NCI-H748 treated with DMSO at 0.1 percent for 48 hours (cell line): ENCODE results near the gene MAP7.
"Not testable (repeated sequence)": the region's sequence is repeated elsewhere in the genome, so short reads cannot be mapped to it uniquely, and the experiment has no call there.

ENCODE experiments used
- DNase-seq: peaks from one replicate; lab custom pipeline; 2025; lab: John Stamatoyannopoulos, UW

The MAP7 gene

DNA sequence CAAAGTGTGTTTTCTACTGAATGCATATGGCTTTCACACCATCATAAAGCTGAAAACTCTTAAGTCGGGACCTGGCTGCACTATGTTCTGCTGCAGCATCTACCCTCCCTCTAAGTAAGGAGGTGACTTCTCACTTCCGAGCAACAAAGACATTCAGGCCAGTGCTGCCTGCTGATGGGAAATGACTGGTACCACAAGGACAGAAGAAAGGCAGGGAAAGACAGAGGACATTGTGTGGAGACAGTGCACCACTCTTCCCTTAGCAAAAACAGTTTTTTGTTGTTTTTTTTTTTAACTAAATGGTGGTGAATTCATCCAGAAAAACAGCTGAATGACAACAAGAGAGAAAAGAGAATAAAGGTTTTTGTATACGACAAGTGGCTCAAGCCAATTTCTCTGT lies 81.5 kb downstream of the MAP7 start:
- DNase-seq, result no peak

DNA sequence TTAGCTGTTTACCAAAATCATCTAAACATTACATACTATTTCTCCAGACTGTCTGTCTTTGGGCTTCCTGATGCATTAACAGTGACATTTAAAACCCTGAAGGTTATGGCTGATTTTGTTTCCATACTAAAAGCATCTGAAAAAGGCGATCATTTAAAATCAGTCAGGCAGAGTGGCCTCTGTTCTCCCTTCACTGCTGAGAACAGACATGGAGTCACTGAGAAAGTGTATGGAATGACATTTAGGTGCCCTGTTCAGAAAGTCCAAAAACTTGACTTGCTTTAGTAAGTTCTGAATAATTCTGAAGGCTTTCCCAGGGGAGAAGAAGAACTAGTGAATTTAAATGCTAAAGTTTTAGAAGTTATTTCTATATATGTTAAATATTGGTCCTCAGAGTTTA lies 83.0 kb downstream of the MAP7 start:
- DNase-seq, result no peak

DNA sequence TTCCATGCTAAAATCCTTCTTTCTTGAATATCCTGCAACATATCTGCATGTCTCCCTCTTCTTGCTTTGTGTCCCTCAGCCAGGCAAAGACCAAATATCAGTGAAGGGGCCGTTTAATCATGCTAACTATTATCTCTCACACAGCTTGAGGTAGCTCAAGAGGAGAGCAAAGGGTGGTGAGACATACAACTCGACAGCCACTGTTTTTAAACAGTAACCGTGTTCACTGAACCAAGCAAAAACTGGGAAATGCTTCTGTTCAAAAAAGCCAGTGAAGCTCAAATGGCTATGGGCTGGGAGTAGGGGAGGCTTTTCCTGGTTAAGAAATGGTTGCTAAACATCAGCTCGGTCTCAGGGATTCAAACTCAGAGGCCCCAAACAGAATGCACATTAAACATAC lies 83.4 kb downstream of the MAP7 start:
- DNase-seq, result no peak

DNA sequence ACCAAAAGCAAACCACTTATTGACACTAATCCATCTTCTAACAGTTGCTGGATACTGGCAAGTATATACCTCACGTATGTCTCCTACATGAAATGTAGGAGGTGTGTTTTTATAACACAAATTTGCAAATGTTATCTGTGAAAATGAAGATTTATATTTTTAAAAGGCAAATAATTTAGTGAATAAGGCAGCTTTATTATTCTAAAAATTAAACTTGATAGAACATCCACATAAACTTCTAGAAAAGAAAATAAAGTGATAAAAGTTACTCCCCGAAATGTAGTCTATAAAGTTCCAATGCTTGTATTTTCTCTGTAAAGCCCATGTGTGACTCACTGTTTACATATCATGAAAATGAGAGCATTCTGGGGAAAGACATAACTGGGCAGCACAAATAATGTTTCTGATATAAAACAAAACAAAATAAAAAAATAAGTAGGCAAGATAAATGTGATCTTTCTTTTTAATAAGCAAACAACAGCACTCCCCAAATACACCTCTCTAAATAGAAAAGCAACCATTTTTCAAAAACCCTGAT lies 84.4 kb downstream of the MAP7 start:
- DNase-seq, result no peak

DNA sequence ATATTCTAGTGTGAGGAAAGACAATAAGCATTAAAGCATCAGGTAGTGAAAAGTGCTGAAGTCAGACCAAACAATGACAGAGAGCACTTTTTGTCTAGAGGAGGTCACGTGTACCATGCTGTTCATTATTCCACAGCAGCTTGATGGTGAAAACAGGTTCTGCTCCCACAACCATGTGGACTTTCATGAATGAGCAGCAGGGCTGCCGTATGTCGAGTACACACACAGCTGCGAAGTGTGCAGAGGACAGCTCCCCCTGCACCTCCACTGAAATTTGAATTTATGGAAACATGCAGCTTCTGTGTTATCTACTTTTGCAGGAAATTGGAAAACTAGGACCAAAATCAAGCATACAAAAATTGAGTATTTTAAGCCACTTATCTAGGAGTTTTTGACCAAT lies 85.3 kb downstream of the MAP7 start:
- DNase-seq, result no peak

DNA sequence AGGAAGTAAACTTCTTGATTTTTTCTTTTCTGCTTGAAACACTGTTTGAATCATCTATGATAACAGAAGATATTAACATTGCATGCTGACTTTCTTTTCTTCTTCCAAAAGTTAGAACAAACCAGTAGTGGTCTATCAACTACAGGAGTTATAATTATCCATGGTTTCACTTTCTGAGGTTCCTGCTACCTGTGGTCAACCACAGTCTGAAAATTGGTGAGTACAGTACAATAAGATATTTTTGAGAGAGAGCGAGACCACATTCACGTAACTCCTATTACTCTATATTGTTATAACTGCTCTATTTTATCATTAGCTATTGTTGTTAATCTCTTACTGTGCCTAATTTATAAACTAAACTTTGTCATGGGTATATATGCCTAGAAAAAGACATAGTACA lies 86.1 kb downstream of the MAP7 start:
- DNase-seq, result no peak

DNA sequence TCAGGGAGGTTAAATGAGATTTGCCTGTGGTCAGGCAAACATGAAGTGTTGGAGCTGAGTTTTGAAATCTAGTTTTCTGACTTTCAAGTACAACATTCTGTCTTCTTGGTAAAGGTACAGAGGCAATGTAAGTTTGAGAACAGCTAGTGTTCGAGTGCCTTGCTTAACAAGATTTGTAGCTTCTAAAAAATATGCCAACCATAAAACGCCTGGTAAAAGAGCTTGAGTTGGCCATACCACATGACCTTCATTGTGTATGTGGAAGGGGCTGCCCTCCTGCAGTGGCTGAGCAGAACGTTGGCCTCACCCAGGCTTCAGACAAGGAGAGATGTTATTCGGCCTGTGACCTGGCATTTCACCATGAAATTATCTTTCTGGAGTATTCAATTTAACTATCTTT lies 86.5 kb downstream of the MAP7 start:
- no peak for DNase-seq

DNA sequence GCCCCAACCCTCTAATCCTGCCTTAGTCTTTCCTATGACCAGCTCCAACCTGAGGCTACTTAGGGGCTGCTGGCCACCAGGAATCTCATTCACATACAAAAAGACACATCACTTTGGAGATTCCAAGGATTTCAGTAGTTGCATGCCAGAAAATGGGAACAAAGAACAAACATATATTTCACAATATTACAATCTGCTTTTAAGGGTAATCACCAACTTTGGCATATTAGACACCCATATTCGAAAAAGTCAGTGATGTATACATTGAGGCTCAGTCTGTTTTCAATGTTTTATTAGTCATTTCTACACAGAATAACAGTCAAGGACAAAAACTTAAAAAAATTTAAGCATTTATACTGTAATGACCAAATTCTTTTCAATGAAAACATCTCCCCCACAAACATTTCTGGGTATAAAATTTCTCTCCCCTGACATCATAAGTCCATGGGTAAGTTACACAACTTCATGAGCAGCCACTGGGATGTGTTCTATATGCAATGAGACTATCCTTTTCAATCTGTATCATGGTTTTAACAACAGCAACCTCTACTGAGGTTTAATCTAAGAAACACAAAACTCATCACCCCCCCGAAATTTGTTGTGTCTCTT lies 103.5 kb downstream of the MAP7 start:
- DNase-seq, result no peak

DNA sequence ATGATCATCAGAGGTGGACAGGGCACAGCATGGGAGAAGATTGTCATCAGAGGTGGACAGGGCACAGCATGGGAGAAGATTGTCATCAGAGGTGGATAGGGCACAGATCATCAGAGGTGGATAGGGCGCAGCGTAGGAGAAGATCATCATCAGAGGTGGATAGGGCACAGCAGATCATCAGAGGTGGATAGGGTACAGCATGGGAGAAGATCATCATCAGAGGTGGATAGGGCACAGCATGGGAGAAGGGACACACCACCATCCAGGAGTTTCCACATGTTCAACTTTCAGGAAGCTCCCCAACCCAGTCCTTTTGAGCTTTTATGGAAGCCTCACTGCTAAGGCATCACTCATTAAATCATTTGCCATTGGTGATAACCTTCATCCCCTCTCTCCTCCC lies 104.1 kb downstream of the MAP7 start:
- no peak for DNase-seq

DNA sequence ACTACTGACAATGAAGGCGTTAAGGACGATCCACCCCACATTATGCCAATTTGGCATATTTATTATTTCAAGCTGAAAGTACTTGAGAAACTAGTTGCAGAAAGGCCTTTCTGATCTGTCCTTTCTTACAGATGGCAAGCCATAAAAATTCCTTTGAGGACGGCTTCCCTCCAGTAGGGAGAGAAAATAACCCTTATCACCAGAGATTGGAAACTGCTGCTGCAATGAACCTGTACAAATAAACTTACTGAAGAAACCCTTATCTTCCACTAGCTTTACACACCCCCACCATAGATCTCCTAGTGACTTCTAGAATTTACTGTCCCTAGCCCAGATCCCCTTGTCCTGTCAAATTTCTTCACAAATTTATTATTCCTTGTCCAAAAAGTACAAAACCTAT lies 105.2 kb downstream of the MAP7 start:
- no peak for DNase-seq

DNA sequence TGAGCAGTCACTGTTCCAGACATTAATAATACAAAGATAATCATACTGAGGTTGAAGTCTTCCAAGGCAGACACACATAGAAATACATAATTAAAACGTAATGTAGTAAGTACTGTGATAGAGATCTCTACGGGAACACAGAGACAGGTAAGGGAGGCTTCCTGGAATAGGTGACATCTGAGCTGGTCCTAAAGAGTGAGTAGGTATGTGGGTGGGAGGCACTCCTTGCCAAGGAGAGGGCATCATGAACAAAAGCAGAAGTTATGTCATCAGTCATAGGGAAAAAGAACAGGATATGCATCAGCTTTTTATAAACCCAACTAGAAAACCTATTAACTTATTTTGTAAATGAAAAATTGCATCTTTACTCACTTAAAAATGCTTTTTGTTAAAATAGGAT lies 110.0 kb downstream of the MAP7 start:
- no peak for DNase-seq

DNA sequence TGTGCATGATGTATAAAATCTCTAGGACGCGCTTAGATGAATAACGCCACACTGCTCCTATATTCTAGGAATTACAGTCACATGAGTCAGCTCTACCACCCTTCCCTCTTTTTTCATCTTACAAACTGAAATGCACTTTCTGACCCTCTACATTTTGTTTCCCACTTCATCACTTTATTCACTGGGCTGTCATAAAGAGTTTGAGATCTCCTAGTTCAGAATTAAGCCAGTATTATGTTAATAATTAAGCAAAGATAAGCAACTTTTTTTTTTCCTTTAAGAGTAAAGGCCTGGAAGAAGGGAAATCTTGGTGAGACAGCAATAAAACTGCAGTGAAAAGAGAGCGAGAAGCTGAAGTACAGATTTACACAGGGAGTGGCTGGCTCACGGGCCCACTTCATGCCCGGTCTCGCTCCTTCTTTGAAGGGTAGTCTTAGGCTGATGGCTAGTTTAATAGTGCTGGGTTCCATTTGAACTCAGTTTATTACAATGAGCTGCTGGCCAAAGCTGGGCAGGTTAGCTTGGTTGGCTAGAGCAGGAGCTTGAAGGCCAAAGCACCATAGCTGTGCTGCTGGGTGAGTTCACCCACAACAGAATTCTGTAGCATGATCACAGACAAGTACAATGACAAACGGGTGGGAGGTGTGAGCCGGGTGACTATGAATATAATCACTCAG lies 110.6 kb downstream of the MAP7 start:
- no peak for DNase-seq

DNA sequence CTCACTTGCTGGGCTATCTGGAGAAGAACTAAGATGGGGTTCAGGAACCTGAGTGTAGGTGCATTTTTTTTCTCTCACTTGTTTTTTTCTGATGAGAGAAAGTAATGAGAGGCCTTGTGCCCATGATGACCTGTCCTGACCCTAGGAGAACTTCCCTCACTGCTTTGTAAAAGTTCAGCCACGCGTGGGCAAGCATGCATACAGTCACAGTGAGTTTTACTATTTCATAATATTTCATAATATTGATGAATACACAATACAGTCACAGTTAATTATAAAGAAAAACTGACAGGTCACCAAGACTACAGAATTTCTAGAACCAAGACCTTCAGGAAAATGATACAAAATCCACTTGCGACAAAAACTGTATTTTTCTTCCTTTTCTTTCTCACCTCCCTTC lies 111.8 kb downstream of the MAP7 start:
- DNase-seq, result no peak

DNA sequence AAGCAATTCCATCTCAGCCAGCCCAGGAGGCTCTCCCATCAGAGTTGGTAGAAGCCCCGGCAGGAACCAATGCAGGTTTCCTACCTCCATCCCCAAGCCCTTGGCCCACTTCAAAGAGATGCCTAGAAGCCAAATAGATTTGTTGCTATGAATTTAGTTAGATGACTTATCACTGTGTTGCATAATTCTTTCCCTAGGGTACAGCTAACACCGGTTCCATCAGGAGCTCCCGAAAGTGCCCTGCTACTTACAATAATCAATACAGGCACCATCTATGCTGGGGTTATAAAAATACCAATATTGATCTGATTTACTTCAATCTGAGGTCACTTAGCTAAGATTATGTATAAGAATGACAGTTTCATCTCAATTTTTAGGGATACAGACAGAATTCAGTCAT lies 113.0 kb downstream of the MAP7 start:
- DNase-seq, result no peak

DNA sequence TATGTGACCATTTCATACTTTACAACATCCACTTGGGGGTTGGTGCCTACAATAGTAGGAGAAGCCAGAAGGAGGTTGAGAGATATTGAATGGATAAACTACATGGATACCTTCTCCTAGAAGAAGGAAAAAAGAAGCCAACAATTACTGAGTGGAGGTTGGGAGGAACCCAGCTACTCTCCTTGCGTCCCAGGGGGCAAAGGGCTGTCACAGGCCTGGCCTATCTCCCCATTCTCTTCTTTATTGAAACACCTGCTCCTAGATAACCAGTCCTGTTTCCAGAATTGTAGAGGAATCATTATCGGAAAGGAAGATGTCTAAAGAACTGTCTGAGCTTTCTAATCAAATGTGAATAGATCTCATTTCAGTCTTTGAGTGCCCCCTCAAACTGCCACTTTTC lies 115.1 kb downstream of the MAP7 start:
- DNase-seq, result no peak

DNA sequence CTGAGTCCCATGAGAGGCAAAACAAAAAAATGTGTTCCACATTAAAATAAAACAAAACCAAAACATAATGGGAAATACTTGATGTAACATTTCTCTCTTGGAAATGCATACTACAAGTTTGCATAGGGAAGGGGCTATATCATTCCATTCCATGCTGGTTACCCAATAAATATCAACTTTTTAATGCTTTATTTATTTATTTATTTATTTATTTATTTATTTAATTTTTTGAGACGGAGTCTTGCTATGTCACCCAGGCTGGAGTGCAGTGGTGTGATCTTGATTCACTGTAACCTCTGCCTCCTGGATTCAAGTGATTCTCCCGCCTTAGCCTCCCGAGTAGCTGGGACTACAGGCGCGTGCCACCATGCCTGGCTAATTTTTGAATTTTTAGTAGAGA lies 118.9 kb downstream of the MAP7 start:
- not testable (repeated sequence) for DNase-seq

DNA sequence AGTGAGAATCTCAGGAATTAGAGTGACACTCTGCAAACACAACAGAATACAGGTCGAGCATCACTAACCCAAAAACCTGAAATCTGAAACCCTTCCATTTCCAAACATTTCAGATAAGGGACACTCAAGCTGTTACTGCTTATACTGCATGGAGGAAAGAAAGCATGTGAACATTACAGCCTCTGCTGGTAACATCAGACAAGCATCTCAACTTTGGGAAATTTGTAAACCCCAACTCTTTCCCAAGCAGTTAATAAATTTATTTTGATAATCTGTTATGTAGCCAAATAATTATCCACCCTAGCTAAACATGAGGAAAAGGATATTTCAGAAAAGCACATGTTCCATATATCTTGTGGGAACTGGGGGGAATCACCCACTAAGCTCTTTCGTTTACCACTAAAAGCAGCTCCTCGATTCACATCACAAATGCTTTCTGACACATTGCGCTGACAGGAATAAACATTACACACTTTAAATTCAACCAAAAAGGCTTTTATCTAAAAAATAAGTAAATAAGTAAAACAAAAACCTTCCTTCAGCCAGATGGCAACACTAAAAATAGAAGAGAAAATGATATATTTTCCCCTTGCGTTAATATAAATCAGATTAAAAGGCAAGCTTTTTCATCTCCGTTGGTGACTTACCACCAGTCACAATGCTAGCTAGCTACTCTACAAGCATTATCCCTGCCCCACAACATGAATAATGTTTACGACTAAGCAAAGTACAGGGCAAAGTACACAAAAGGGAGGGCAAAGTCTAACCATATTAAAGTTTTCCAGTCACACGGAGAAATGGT lies 120.8 kb downstream of the MAP7 start:
- no peak for DNase-seq

DNA sequence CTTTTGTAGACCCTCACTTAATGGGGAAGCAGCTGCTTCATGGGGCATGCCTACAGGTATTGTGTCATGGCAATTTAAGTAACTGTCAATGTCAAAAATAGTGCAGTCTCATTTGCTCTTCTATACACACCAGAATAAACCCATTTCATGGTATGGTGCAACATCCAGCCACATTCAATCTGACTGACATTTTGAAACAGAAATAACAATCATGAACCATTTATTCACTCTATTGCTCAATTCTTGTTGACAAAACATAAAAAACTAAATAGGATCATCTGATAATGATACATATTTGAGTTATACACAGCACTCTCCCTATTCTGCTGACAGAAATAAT lies 122.9 kb downstream of the MAP7 start:
- DNase-seq, result no peak

DNA sequence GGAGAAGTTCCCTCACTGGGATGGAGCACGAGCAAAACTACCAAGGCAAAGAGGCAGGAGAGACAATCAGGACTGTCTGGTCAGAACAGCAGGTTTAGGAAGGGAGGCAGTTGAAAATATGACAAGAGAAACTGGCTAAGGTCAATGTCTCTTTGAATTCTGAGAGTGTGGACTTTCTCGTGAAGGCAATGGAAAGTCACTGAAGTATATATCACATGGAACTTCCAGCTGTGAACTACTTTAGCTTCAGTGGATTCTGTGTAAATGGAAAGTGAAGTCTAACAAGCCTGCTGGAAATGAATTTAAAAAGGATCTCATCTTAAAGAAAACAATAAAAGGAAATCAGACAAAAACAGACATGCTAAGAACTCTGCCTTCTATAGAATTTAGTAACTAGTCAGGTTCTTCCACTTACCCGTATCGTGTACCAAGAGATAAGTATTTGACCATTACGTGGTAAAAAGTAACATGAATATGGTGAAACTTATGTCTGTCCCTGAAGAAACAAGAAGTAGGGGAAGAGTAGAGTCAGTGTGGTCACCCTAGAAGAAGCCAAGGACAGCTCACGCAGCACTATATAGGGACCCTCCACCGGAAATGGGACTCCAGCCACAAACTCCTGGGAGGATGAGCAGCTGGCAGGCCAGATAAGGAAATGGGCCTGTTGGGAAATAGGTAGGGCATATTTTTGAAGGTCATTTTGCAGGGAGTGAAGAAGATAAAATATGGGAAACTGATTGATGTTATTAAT lies 123.4 kb downstream of the MAP7 start:
- DNase-seq, result no peak

DNA sequence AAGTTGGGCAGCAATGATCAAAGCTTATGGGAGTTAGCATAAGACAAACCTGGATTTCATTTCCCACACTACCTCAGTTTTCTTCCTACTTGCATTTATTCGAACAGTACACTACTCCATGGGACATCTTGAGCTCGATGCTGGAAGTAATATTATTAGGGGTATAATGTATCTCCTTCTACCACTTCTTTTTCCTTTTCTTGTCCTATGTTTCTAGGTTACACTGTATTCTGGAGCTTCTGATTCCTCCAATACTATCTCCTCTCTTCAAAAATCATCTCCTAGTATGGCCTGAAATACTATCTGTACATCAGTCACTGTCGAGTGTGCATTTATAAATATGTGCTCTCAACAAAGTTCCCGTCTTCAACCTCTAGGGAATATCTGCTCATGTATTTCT lies 124.4 kb downstream of the MAP7 start:
- DNase-seq, result no peak

DNA sequence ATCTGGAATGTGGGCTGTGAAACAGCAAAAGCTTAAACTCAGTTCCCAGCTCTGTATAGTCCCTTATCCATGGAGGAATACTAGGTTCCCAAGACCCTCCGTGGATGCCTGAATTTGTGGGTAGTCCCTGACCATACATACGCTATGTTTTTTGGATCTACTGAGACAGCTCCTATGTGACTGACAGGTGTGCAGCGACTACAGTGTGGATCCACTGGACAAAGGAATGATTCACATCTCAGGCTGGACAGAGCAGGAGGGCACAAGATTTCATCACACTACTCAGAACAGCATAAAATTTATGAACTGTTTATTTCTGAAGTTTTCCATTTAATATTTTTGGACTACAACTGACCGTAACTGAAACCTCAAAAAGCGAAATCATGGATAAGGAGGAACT lies 125.3 kb downstream of the MAP7 start:
- DNase-seq, result no peak

DNA sequence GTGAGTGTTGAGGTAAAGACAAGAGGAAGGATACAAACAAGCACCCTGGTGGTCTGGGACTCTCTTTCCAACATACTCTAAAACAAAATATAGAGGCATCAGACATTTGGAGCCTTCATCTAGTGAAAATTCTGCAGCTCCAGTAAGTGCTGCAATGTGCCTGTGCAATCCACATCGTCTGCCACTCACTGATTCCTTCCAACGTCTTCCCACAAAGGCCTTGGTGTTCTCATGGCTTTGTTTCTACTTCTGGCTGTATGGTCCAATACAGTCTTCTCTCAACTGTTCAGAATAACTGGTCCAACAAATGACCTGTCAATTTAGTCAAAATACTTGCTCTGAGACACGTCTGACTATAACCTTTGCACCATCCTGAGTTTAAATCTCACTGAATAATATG lies 125.8 kb downstream of the MAP7 start:
- DNase-seq, result no peak
